H1 (cell line): ENCODE results near the gene JOSD2.
A peak's percentile ranks its signal among the peaks of the same experiment; 100 is the strongest.

Experiments
- CBX5 ChIP-seq: fragments of 300-800, 300-1000 bp; sonication (generic); IDR thresholded peaks from 2 replicates; pipeline ENCODE4 v1.7.1; 2016; ENCODE audit warnings: antibody characterized with exemption, low read length, low read depth
- CREB1 ChIP-seq: IDR thresholded peaks from 2 replicates; pipeline ENCODE4 v1.6.1; 2012; ENCODE audit warnings: inconsistent platforms
- CTCF ChIP-seq, 3 experiments: IDR thresholded peaks; 1 replicate in 2 of 3; 2 replicates in 1 of 3; pipeline versions ENCODE4 v1.5.1 to v1.6.1; 2011; ENCODE audit warnings: low read length in 3 of 3, mild to moderate bottlenecking in 3 of 3, inconsistent platforms in 2 of 3, low read depth in 1 of 3, moderate library complexity in 1 of 3; ENCODE audit not compliant: insufficient read depth in 1 of 3; ENCODE audit errors: control extremely low read depth in 1 of 3
- EGR1 ChIP-seq: IDR thresholded peaks from 2 replicates; pipeline ENCODE4 v1.6.1; 2011; ENCODE audit warnings: low read depth, low read length, borderline replicate concordance
- EZH2 ChIP-seq: fragments of 200-600 bp; sonication (generic); IDR thresholded peaks from 2 replicates; pipeline ENCODE4 v1.7.1; 2012; ENCODE audit warnings: low read depth, mild to moderate bottlenecking, moderate library complexity, low read length, inconsistent platforms; ENCODE audit not compliant: severe bottlenecking
- JUN ChIP-seq: IDR thresholded peaks from 2 replicates; pipeline ENCODE4 v1.6.1; 2011; ENCODE audit warnings: low read depth, mild to moderate bottlenecking, improper control_type of control experiment, low read length
- SUZ12 ChIP-seq: fragments of 200-600 bp; sonication (generic); IDR thresholded peaks from 2 replicates; pipeline ENCODE4 v1.6.1; 2012; ENCODE audit warnings: mild to moderate bottlenecking, inconsistent platforms, low read length, moderate library complexity, mixed read lengths
- TAF7 ChIP-seq: optimal IDR thresholded peaks from 2 replicates; pipeline ENCODE3; 2011; ENCODE audit warnings: low read depth, mild to moderate bottlenecking, inconsistent platforms, low read length, moderate library complexity, borderline replicate concordance

GRCh38 chr19:50486823-50487515 lies 24.0 kb downstream of the JOSD2 start:
- TF ChIP-seq CBX5, result no peak
- TF ChIP-seq JUN, result no peak
- peak; percentile 84 to 98 (median 94) for TF ChIP-seq CTCF (IDR thresholded peaks at IDR 0.05; ENCODE audit: control extremely low read depth in 1 of 3, insufficient read depth in 1 of 3, low read depth in 1 of 3, low read length in 3 of 3)
- no peak for TF ChIP-seq TAF7
- no peak for TF ChIP-seq EZH2
- TF ChIP-seq SUZ12, result no peak
- peak; percentile 22; the same call in 1 of the 2 replicates for TF ChIP-seq CREB1
- TF ChIP-seq EGR1, result no peak
